ENCODE data around the gene FAM174A. TPM values are rescaled to one million over a fixed set of nuclear protein-coding genes. Genes with fewer than 3 reads are reported as not detected.

Gene FAM174A
- total RNA-seq, 3 donors from 2014 or later (not counting 1 experiment from before 2014, with no cell fraction given), result 10.2 to 13.0 (median 10.4) TPM

GRCh38 chr5:100502684-100503083 is 32.5 kb upstream of the FAM174A start:
- Histone ChIP-seq H3K9me3 (ENCODE audit: control insufficient read depth, insufficient read depth, low read length) (no peaks in the 10 kb centered on the region), H3K27me3 (ENCODE audit: control insufficient read depth, insufficient read depth, low read length) (no peaks in the 10 kb centered on the region), H3K36me3 (ENCODE audit: control insufficient read depth, insufficient read depth, low read length) (no peaks in the 10 kb centered on the region), H3K4me1 (ENCODE audit: control insufficient read depth, insufficient read depth, low read length) (no peaks in the 10 kb centered on the region), H3K4me3 (ENCODE audit: low read length) (no peak overlapping the region), H3K27ac (ENCODE audit: low read length) (no peak overlapping the region)
- ATAC-seq (no peak), DNase-seq (no peak)
- WGBS (ENCODE audit: insufficient coverage), result 100% methylated on average over 1 of the region's 2 CpGs
- H3K27ac Mint-ChIP-seq, result no peak overlapping the region
- H3K27me3 Mint-ChIP-seq (ENCODE audit: low read depth in 2 of 2), result no peaks in the 10 kb centered on the region
- H3K36me3 Mint-ChIP-seq, result no peaks in the 10 kb centered on the region
- intact Hi-C loops (cut with micrococcal nuclease), result no loop called here
- TF ChIP-seq, protein P1, sequence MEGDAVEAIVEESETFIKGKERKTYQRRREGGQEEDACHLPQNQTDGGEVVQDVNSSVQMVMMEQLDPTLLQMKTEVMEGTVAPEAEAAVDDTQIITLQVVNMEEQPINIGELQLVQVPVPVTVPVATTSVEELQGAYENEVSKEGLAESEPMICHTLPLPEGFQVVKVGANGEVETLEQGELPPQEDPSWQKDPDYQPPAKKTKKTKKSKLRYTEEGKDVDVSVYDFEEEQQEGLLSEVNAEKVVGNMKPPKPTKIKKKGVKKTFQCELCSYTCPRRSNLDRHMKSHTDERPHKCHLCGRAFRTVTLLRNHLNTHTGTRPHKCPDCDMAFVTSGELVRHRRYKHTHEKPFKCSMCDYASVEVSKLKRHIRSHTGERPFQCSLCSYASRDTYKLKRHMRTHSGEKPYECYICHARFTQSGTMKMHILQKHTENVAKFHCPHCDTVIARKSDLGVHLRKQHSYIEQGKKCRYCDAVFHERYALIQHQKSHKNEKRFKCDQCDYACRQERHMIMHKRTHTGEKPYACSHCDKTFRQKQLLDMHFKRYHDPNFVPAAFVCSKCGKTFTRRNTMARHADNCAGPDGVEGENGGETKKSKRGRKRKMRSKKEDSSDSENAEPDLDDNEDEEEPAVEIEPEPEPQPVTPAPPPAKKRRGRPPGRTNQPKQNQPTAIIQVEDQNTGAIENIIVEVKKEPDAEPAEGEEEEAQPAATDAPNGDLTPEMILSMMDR (IDR thresholded peaks at IDR 0.05), result no peak
- no peak overlapping the region for H3K4me3 Mint-ChIP-seq
- no peaks in the 10 kb centered on the region for H3K9me3 Mint-ChIP-seq
- H3K4me1 Mint-ChIP-seq, result no peaks in the 10 kb centered on the region

GRCh38 chr5:100505984-100506670 is 29.0 kb upstream of the FAM174A start:
- DNase-seq (no peak), ATAC-seq (no peak)
- Mint-ChIP-seq H3K36me3 (no peaks in the 10 kb centered on the region), H3K9me3 (no peaks in the 10 kb centered on the region), H3K27ac (no peak overlapping the region), H3K4me1 (no peaks in the 10 kb centered on the region), H3K4me3 (no peak overlapping the region), H3K27me3 (ENCODE audit: low read depth in 2 of 2) (no peaks in the 10 kb centered on the region)
- no peak overlapping the region for H3K4me3 ChIP-seq (ENCODE audit: low read length)
- WGBS (ENCODE audit: insufficient coverage), result 96% methylated on average over 1 of the region's 1 CpG
- H3K36me3 ChIP-seq (ENCODE audit: control insufficient read depth, insufficient read depth, low read length), result no peaks in the 10 kb centered on the region
- no peaks in the 10 kb centered on the region for H3K9me3 ChIP-seq (ENCODE audit: control insufficient read depth, insufficient read depth, low read length)
- intact Hi-C loops (cut with micrococcal nuclease), result no loop called here
- no peaks in the 10 kb centered on the region for H3K4me1 ChIP-seq (ENCODE audit: control insufficient read depth, insufficient read depth, low read length)
- no peak overlapping the region for H3K27ac ChIP-seq (ENCODE audit: low read length)
- H3K27me3 ChIP-seq (ENCODE audit: control insufficient read depth, insufficient read depth, low read length), result no peaks in the 10 kb centered on the region
- TF ChIP-seq, protein P1 (IDR thresholded peaks at IDR 0.05), result no peak

GRCh38 chr5:100516285-100516684 is 18.9 kb upstream of the FAM174A start:
- 100% methylated on average over 1 of the region's 1 CpG for WGBS (ENCODE audit: insufficient coverage)
- Mint-ChIP-seq H3K9me3 (peaks cover 4 to 7% of the 10 kb centered on the region in 2 donors), H3K36me3 (peaks cover 18% of the 10 kb centered on the region), H3K4me3 (no peak overlapping the region), H3K4me1 (peaks cover 0 to 4% of the 10 kb centered on the region in 2 donors), H3K27me3 (ENCODE audit: low read depth in 2 of 2) (peaks cover 4 to 5% of the 10 kb centered on the region in 2 donors), H3K27ac (no peak overlapping the region)
- no peaks in the 10 kb centered on the region for H3K27me3 ChIP-seq (ENCODE audit: control insufficient read depth, insufficient read depth, low read length)
- TF ChIP-seq, protein P1 (IDR thresholded peaks at IDR 0.05), result no peak
- no peak overlapping the region for H3K27ac ChIP-seq (ENCODE audit: low read length)
- H3K4me1 ChIP-seq (ENCODE audit: control insufficient read depth, insufficient read depth, low read length), result no peaks in the 10 kb centered on the region
- H3K36me3 ChIP-seq (ENCODE audit: control insufficient read depth, insufficient read depth, low read length), result no peaks in the 10 kb centered on the region
- no peak overlapping the region for H3K4me3 ChIP-seq (ENCODE audit: low read length)
- ATAC-seq (no peak), DNase-seq (no peak)
- intact Hi-C loops (cut with micrococcal nuclease), result no loop called here
- peaks cover 15% of the 10 kb centered on the region for H3K9me3 ChIP-seq (ENCODE audit: control insufficient read depth, insufficient read depth, low read length)
